ENCODE results near the gene LMOD2. TPM values are rescaled to one million over a fixed set of nuclear protein-coding genes. Genes with fewer than 3 reads are reported as not detected.

LMOD2 gene
- total RNA-seq, 4 donors from 2014 or later: not detected

- no peaks in the 10 kb centered on the region for H3K4me1 ChIP-seq
- no peaks in the 10 kb centered on the region for H3K36me3 ChIP-seq
- no peaks in the 10 kb centered on the region for H3K27me3 ChIP-seq
- H3K4me3 ChIP-seq: no peak overlapping the region
- TF ChIP-seq POLR2A (IDR thresholded peaks at IDR 0.05) (no peak), CTCF (IDR thresholded peaks at IDR 0.05) (peak in 4 of 6 experiments; percentile 25 to 61 (median 58))
- DNase-seq: no peak
- H3K27ac ChIP-seq: no peak overlapping the region
- no peaks in the 10 kb centered on the region for H3K9me3 ChIP-seq
Measured at GRCh38 chr7:123635551-123636359, 19.9 kb upstream of the LMOD2 start.

- no peaks in the 10 kb centered on the region for H3K36me3 ChIP-seq
- no peaks in the 10 kb centered on the region for H3K9me3 ChIP-seq
- no peak for TF ChIP-seq POLR2A (IDR thresholded peaks at IDR 0.05)
- no peak for TF ChIP-seq CTCF (IDR thresholded peaks at IDR 0.05)
- no peaks in the 10 kb centered on the region for H3K4me1 ChIP-seq
- H3K27ac ChIP-seq: no peak overlapping the region
- no peak for DNase-seq
- H3K4me3 ChIP-seq: no peak overlapping the region
- H3K27me3 ChIP-seq: no peaks in the 10 kb centered on the region
Measured at GRCh38 chr7:123637203-123637602, 18.5 kb upstream of the LMOD2 start.

- no peaks in the 10 kb centered on the region for H3K36me3 ChIP-seq
- no peak for DNase-seq
- H3K27me3 ChIP-seq: no peaks in the 10 kb centered on the region
- no peaks in the 10 kb centered on the region for H3K9me3 ChIP-seq
- no peak overlapping the region for H3K4me3 ChIP-seq
- H3K27ac ChIP-seq: no peak overlapping the region
- TF ChIP-seq POLR2A (IDR thresholded peaks at IDR 0.05) (no peak), CTCF (IDR thresholded peaks at IDR 0.05) (no peak)
- no peaks in the 10 kb centered on the region for H3K4me1 ChIP-seq
Measured at GRCh38 chr7:123637878-123638277, 17.8 kb upstream of the LMOD2 start.

- no peak overlapping the region for H3K27ac ChIP-seq
- no peak overlapping the region for H3K4me3 ChIP-seq
- H3K4me1 ChIP-seq: peaks cover 0 to 9% (median 0%) of the 10 kb centered on the region in 4 donors
- H3K9me3 ChIP-seq: no peaks in the 10 kb centered on the region
- DNase-seq: no peak
- H3K27me3 ChIP-seq: no peaks in the 10 kb centered on the region
- H3K36me3 ChIP-seq: no peaks in the 10 kb centered on the region
- TF ChIP-seq POLR2A (IDR thresholded peaks at IDR 0.05): no peak
- no peak for TF ChIP-seq CTCF (IDR thresholded peaks at IDR 0.05)
Measured at GRCh38 chr7:123639631-123640030, 16.0 kb upstream of the LMOD2 start.

- Histone ChIP-seq H3K9me3 (no peaks in the 10 kb centered on the region), H3K36me3 (no peaks in the 10 kb centered on the region), H3K27ac (no peak overlapping the region), H3K27me3 (no peaks in the 10 kb centered on the region), H3K4me3 (no peak overlapping the region), H3K4me1 (peaks cover 0 to 9% (median 0%) of the 10 kb centered on the region in 4 donors)
- no peak for TF ChIP-seq POLR2A (IDR thresholded peaks at IDR 0.05)
- TF ChIP-seq CTCF (IDR thresholded peaks at IDR 0.05): no peak
- no peak for DNase-seq
Measured at GRCh38 chr7:123640583-123640982, 15.1 kb upstream of the LMOD2 start.

All from Peyer's patch (tissue), 4 donors.